Vagina (tissue), 2 donors: ENCODE data around the gene ADAMTS6. TPM values are rescaled to one million over a fixed set of nuclear protein-coding genes. Genes with fewer than 3 reads are reported as not detected.
A peak's percentile ranks its signal among the peaks of the same experiment; 100 is the strongest.

ENCODE experiments used
- DNase-seq, 2 donors: peaks; one replicate each; pipeline ENCODE4 v3.0.0-alpha.2; 2017; ENCODE audit errors: extremely low spot score in 2 of 2
- H3K27ac ChIP-seq: fragments of 200-600 bp; sonication (generic); one replicate; pipeline ENCODE4 v1.5.1; 2019
- H3K27me3 ChIP-seq: fragments of 200-600 bp; sonication (generic); one replicate; pipeline ENCODE4 v1.5.1; 2019
- H3K36me3 ChIP-seq, 2 donors: fragments of 200-600 bp; sonication (generic); one replicate each; pipeline ENCODE4 v1.5.1; 2017 to 2019
- H3K4me1 ChIP-seq: fragments of 200-600 bp; sonication (generic); one replicate; pipeline ENCODE4 v1.5.1; 2019
- H3K4me3 ChIP-seq, 2 donors: fragments of 200-600 bp; sonication (generic); 1 replicate in 1 of 2; 2 replicates in 1 of 2; pipeline ENCODE4 v1.5.1; 2016 to 2019
- H3K9me3 ChIP-seq: fragments of 200-600 bp; sonication (generic); one replicate; pipeline ENCODE4 v1.5.1; 2019
- CTCF ChIP-seq, 3 experiments: fragments of 450-650 bp in 2 of 3; fragments of 200-600 bp in 1 of 3; sonication (generic) in 1 of 3; IDR thresholded peaks; one replicate each; pipeline ENCODE4 v1.5.1; 2017 to 2019; ENCODE audit warnings: antibody characterized with exemption in 3 of 3, mild to moderate bottlenecking in 2 of 3, moderate library complexity in 2 of 3
- POLR2A ChIP-seq, 2 donors: fragments of 450-650 bp; IDR thresholded peaks; one replicate each; pipeline ENCODE4 v1.6.1; 2017; ENCODE audit warnings: antibody characterized with exemption in 2 of 2, mild to moderate bottlenecking in 2 of 2, moderate library complexity in 2 of 2
- POLR2AphosphoS5 ChIP-seq, 2 donors: sonication (generic); formaldehyde crosslinking; IDR thresholded peaks; one replicate each; pipeline ENCODE4 v1.9.0; 2017; ENCODE audit warnings: antibody characterized with exemption in 2 of 2, mild to moderate bottlenecking in 2 of 2, low read depth in 1 of 2; ENCODE audit not compliant: insufficient read depth in 1 of 2
- intact Hi-C: fragments of 100-400 bp; cut with DNase I; formaldehyde crosslinking; loops from one replicate; pipeline ENCODE4 v1.15.1; 2023
- total RNA-seq: library from RNA; depleted of rRNA; stranded (reverse); fragments of >200 nt; gene quantifications from one replicate; pipeline ENCODE4 v1.2.3, GENCODE V29; 2016

Gene ADAMTS6
- total RNA-seq, 1 donor from 2014 or later = 1.5 TPM

- H3K27me3 ChIP-seq = no peaks in the 10 kb centered on the region
- H3K36me3 ChIP-seq = no peaks in the 10 kb centered on the region
- DNase-seq = no peak
- no peaks in the 10 kb centered on the region for H3K4me1 ChIP-seq
- no peak overlapping the region for H3K27ac ChIP-seq
- no peaks in the 10 kb centered on the region for H3K9me3 ChIP-seq
- no peak for TF ChIP-seq POLR2AphosphoS5 (IDR thresholded peaks at IDR 0.05; ENCODE audit: insufficient read depth in 1 of 2, low read depth in 1 of 2)
- TF ChIP-seq CTCF (IDR thresholded peaks at IDR 0.05) = no peak
- no peak for TF ChIP-seq POLR2A (IDR thresholded peaks at IDR 0.05)
- intact Hi-C loops = no loop called here
- H3K4me3 ChIP-seq = no peak overlapping the region
Measured at GRCh38 chr5:65121880-65122436, 359.8 kb downstream of the ADAMTS6 start.

- no peak overlapping the region for H3K4me3 ChIP-seq
- intact Hi-C loops = no loop called here
- no peak overlapping the region for H3K27ac ChIP-seq
- TF ChIP-seq POLR2AphosphoS5 (IDR thresholded peaks at IDR 0.05; ENCODE audit: insufficient read depth in 1 of 2, low read depth in 1 of 2) (no peak), POLR2A (IDR thresholded peaks at IDR 0.05) (no peak), CTCF (IDR thresholded peaks at IDR 0.05) (no peak)
- H3K27me3 ChIP-seq = no peaks in the 10 kb centered on the region
- no peak for DNase-seq
- no peaks in the 10 kb centered on the region for H3K9me3 ChIP-seq
- no peaks in the 10 kb centered on the region for H3K4me1 ChIP-seq
- no peaks in the 10 kb centered on the region for H3K36me3 ChIP-seq
Measured at GRCh38 chr5:65120371-65120967, 361.3 kb downstream of the ADAMTS6 start.

GRCh38 chr5:65117525-65117924, 364.2 kb downstream of the ADAMTS6 start:
- intact Hi-C loops = no loop called here
- Histone ChIP-seq H3K36me3 (no peaks in the 10 kb centered on the region), H3K4me3 (no peak overlapping the region), H3K27ac (no peak overlapping the region), H3K4me1 (no peaks in the 10 kb centered on the region), H3K9me3 (no peaks in the 10 kb centered on the region), H3K27me3 (no peaks in the 10 kb centered on the region)
- DNase-seq = no peak
- no peak for TF ChIP-seq CTCF (IDR thresholded peaks at IDR 0.05)
- TF ChIP-seq POLR2A (IDR thresholded peaks at IDR 0.05) = no peak
- TF ChIP-seq POLR2AphosphoS5 (IDR thresholded peaks at IDR 0.05; ENCODE audit: insufficient read depth in 1 of 2, low read depth in 1 of 2) = no peak

GRCh38 chr5:65113771-65114170, 367.9 kb downstream of the ADAMTS6 start:
- DNase-seq = no peak
- H3K27me3 ChIP-seq = no peaks in the 10 kb centered on the region
- no peaks in the 10 kb centered on the region for H3K9me3 ChIP-seq
- H3K4me3 ChIP-seq = no peak overlapping the region
- H3K27ac ChIP-seq = no peak overlapping the region
- intact Hi-C loops = no loop called here
- no peaks in the 10 kb centered on the region for H3K36me3 ChIP-seq
- H3K4me1 ChIP-seq = no peaks in the 10 kb centered on the region
- TF ChIP-seq POLR2A (IDR thresholded peaks at IDR 0.05) (no peak), POLR2AphosphoS5 (IDR thresholded peaks at IDR 0.05; ENCODE audit: insufficient read depth in 1 of 2, low read depth in 1 of 2) (no peak), CTCF (IDR thresholded peaks at IDR 0.05) (no peak)

GRCh38 chr5:65111961-65112658, 369.6 kb downstream of the ADAMTS6 start:
- no peak for TF ChIP-seq CTCF (IDR thresholded peaks at IDR 0.05)
- no peaks in the 10 kb centered on the region for H3K36me3 ChIP-seq
- H3K27me3 ChIP-seq = no peaks in the 10 kb centered on the region
- H3K9me3 ChIP-seq = no peaks in the 10 kb centered on the region
- DNase-seq = peak in 1 of 2 donors; percentile 25
- no peak overlapping the region for H3K27ac ChIP-seq
- H3K4me1 ChIP-seq = no peaks in the 10 kb centered on the region
- H3K4me3 ChIP-seq = no peak overlapping the region
- intact Hi-C loops = no loop called here
